Heart left ventricle (tissue), 13 donors: Measurements from ENCODE around the gene GRM7.

ENCODE experiments used
- CTCF ChIP-seq, 12 donors: fragments of 200-600 bp; sonication (generic) in 4 of 12; IDR thresholded peaks; one replicate each; pipeline versions ENCODE4 v1.5.0 to v1.8.0; 2018 to 2022; ENCODE audit warnings: antibody characterized with exemption in 12 of 12, mild to moderate bottlenecking in 5 of 12
- POLR2A ChIP-seq, 2 donors: fragments of 450-650 bp; IDR thresholded peaks; one replicate each; pipeline ENCODE4 v1.6.1; 2017; ENCODE audit warnings: antibody characterized with exemption in 2 of 2, mild to moderate bottlenecking in 2 of 2, moderate library complexity in 2 of 2
- donor health status: ischemic (EF 13 %, LVEDD 7.1; RV severe dilation, severe dysfunction).
- donor health status: DM: no; HTN: yes; CAD: no.
- donor health status: DM: no; HTN: no; CAD: no.
- donor health status: ischemic (EF 25% LVEDD 6.9; RV normal size, moderate dysfunction).
- donor health status: ischemic (EF 25% LVEDD 5.7; RV mildly dilated, moderate dysfunction).
- donor health status: ischemic (EF 35%, LVEDD 5.7; RV mildly dilated, moderate dysfunction).
- donor health status: nonischemic (EF 11% LVEDD 7.7; RV severe dilation, severe dysfunction).
- donor health status: DM: yes; HTN: yes; CAD: no.
- donor health status: PGD.
- donor health status: ischemic (EF 29% LVEDD 5.4; RV normal size, mild dysfunction).
- donor health status: nonischemic (EF 23%, LVEDD 6.1; RV moderate dilation, normal function).

- peak in 8 of 12 donors; percentile 9 to 48 (median 34) for TF ChIP-seq CTCF (IDR thresholded peaks at IDR 0.05)
- TF ChIP-seq POLR2A (IDR thresholded peaks at IDR 0.05), result no peak
Measured at GRCh38 chr3:7144697-7145308, 283.9 kb downstream of the GRM7 start.
